ENCODE results near the gene VPREB1.

DNA sequence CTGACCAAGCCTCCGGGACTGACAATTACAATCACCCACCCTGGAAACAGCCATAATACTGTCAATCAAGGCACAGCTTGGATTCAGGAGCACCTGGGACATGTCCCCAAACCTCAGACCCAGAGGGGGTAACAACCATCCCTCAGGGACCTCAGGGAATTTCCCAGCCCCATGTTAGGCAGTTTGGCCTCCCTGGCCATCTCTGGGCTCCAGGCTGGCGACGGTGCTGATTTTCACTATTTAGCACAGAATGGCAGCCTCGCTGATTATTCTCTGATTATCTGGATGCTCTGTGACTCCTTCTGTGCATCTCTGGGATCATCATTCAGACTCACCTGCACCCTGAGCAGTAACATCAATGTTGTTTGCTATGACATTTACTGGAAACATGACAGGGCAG, 45.8 kb upstream of the VPREB1 start:
- TF ChIP-seq POLR2AphosphoS5 (IDR thresholded peaks at IDR 0.05; ENCODE audit: borderline replicate concordance, low read depth, low read length) (no peak), FOXP2 (optimal IDR thresholded peaks at IDR 0.05; ENCODE audit: control extremely low read depth, extremely low read length, insufficient read depth) (no peak)

Data from SK-N-MC (cell line).